ENCODE results near the gene SESN2. TPM values are rescaled to one million over a fixed set of nuclear protein-coding genes. Genes with fewer than 3 reads are reported as not detected.

SESN2 gene
- total RNA-seq, 1 donor from 2014 or later = 7.9 TPM

GRCh38 chr1:28280501-28280900 is 21.2 kb downstream of the SESN2 start:
- Mint-ChIP-seq H3K9me3 (no peaks in the 10 kb centered on the region), H3K27ac (no peak overlapping the region), H3K4me3 (ENCODE audit: low read depth) (no peak overlapping the region), H3K27me3 (ENCODE audit: low read depth) (no peaks in the 10 kb centered on the region), H3K4me1 (ENCODE audit: low read depth) (peaks cover 5% of the 10 kb centered on the region), H3K36me3 (ENCODE audit: low read depth) (peaks cover 18% of the 10 kb centered on the region)
- intact Hi-C loops (cut with micrococcal nuclease) = no loop called here
- no peak for DNase-seq (ENCODE audit: low spot score)

GRCh38 chr1:28280977-28281381 is 21.7 kb downstream of the SESN2 start:
- H3K4me1 Mint-ChIP-seq (ENCODE audit: low read depth) = peaks cover 5% of the 10 kb centered on the region
- no peaks in the 10 kb centered on the region for H3K27me3 Mint-ChIP-seq (ENCODE audit: low read depth)
- no peak overlapping the region for H3K27ac Mint-ChIP-seq
- no peak overlapping the region for H3K4me3 Mint-ChIP-seq (ENCODE audit: low read depth)
- H3K36me3 Mint-ChIP-seq (ENCODE audit: low read depth) = peaks cover 18% of the 10 kb centered on the region
- DNase-seq (ENCODE audit: low spot score) = no peak
- no peaks in the 10 kb centered on the region for H3K9me3 Mint-ChIP-seq
- intact Hi-C loops (cut with micrococcal nuclease) = no loop called here

GRCh38 chr1:28281608-28282425 is 22.5 kb downstream of the SESN2 start:
- DNase-seq (ENCODE audit: low spot score) = no peak
- H3K27me3 Mint-ChIP-seq (ENCODE audit: low read depth) = no peaks in the 10 kb centered on the region
- H3K27ac Mint-ChIP-seq = no peak overlapping the region
- H3K36me3 Mint-ChIP-seq (ENCODE audit: low read depth) = peaks cover 18% of the 10 kb centered on the region
- no peak overlapping the region for H3K4me3 Mint-ChIP-seq (ENCODE audit: low read depth)
- H3K9me3 Mint-ChIP-seq = no peaks in the 10 kb centered on the region
- intact Hi-C loops (cut with micrococcal nuclease) = no loop called here
- H3K4me1 Mint-ChIP-seq (ENCODE audit: low read depth) = peaks cover 5% of the 10 kb centered on the region

- Mint-ChIP-seq H3K4me1 (ENCODE audit: low read depth) (peaks cover 5% of the 10 kb centered on the region), H3K27ac (no peak overlapping the region), H3K9me3 (no peaks in the 10 kb centered on the region), H3K36me3 (ENCODE audit: low read depth) (peaks cover 15% of the 10 kb centered on the region), H3K4me3 (ENCODE audit: low read depth) (no peak overlapping the region), H3K27me3 (ENCODE audit: low read depth) (no peaks in the 10 kb centered on the region)
- DNase-seq (ENCODE audit: low spot score) = no peak
- intact Hi-C loops (cut with micrococcal nuclease) = no loop called here
These were observed 23.4 kb downstream of the SESN2 start for GRCh38 chr1:28282426-28283407.

- Mint-ChIP-seq H3K36me3 (ENCODE audit: low read depth) (peaks cover 5% of the 10 kb centered on the region), H3K9me3 (no peaks in the 10 kb centered on the region), H3K4me3 (ENCODE audit: low read depth) (no peak overlapping the region), H3K4me1 (ENCODE audit: low read depth) (peaks cover 5% of the 10 kb centered on the region), H3K27me3 (ENCODE audit: low read depth) (no peaks in the 10 kb centered on the region), H3K27ac (no peak overlapping the region)
- intact Hi-C loops (cut with micrococcal nuclease) = no loop called here
- DNase-seq (ENCODE audit: low spot score) = no peak
These were observed 26.8 kb downstream of the SESN2 start for GRCh38 chr1:28286111-28286510.

- no peak for DNase-seq (ENCODE audit: low spot score)
- Mint-ChIP-seq H3K4me1 (ENCODE audit: low read depth) (no peaks in the 10 kb centered on the region), H3K9me3 (no peaks in the 10 kb centered on the region), H3K4me3 (ENCODE audit: low read depth) (no peak overlapping the region), H3K27me3 (ENCODE audit: low read depth) (no peaks in the 10 kb centered on the region), H3K27ac (no peak overlapping the region), H3K36me3 (ENCODE audit: low read depth) (no peaks in the 10 kb centered on the region)
- intact Hi-C loops (cut with micrococcal nuclease) = no loop called here
These were observed 29.2 kb downstream of the SESN2 start for GRCh38 chr1:28288487-28288886.

- no peaks in the 10 kb centered on the region for H3K36me3 Mint-ChIP-seq (ENCODE audit: low read depth)
- intact Hi-C loops (cut with micrococcal nuclease) = no loop called here
- H3K9me3 Mint-ChIP-seq = no peaks in the 10 kb centered on the region
These were observed 31.5 kb downstream of the SESN2 start for GRCh38 chr1:28290851-28291250.

GRCh38 chr1:28291711-28292110 is 32.4 kb downstream of the SESN2 start:
- no peaks in the 10 kb centered on the region for H3K9me3 Mint-ChIP-seq
- H3K36me3 Mint-ChIP-seq (ENCODE audit: low read depth) = no peaks in the 10 kb centered on the region
- H3K27me3 Mint-ChIP-seq (ENCODE audit: low read depth) = no peaks in the 10 kb centered on the region
- H3K27ac Mint-ChIP-seq = no peak overlapping the region
- no peak for DNase-seq (ENCODE audit: low spot score)
- H3K4me1 Mint-ChIP-seq (ENCODE audit: low read depth) = no peaks in the 10 kb centered on the region
- no peak overlapping the region for H3K4me3 Mint-ChIP-seq (ENCODE audit: low read depth)
- intact Hi-C loops (cut with micrococcal nuclease) = no loop called here

More at GRCh38 chr1:28290851-28291250, 31.5 kb downstream of the SESN2 start:
- Mint-ChIP-seq H3K27me3 (ENCODE audit: low read depth) (no peaks in the 10 kb centered on the region), H3K4me3 (ENCODE audit: low read depth) (no peak overlapping the region), H3K4me1 (ENCODE audit: low read depth) (no peaks in the 10 kb centered on the region), H3K27ac (no peak overlapping the region)
- DNase-seq (ENCODE audit: low spot score) = no peak

- Mint-ChIP-seq H3K9me3 (no peaks in the 10 kb centered on the region), H3K27ac (no peak overlapping the region)
- intact Hi-C loops (cut with micrococcal nuclease) = no loop called here
These were observed 36.6 kb downstream of the SESN2 start for GRCh38 chr1:28295936-28296335.

GRCh38 chr1:28296401-28297261 is 37.3 kb downstream of the SESN2 start:
- no peak for DNase-seq (ENCODE audit: low spot score)
- H3K9me3 Mint-ChIP-seq = no peaks in the 10 kb centered on the region
- H3K4me3 Mint-ChIP-seq (ENCODE audit: low read depth) = no peak overlapping the region
- peaks cover 7% of the 10 kb centered on the region for H3K4me1 Mint-ChIP-seq (ENCODE audit: low read depth)
- H3K27ac Mint-ChIP-seq = no peak overlapping the region
- peaks cover 7% of the 10 kb centered on the region for H3K27me3 Mint-ChIP-seq (ENCODE audit: low read depth)
- H3K36me3 Mint-ChIP-seq (ENCODE audit: low read depth) = no peaks in the 10 kb centered on the region
- intact Hi-C loops (cut with micrococcal nuclease) = no loop called here

More at GRCh38 chr1:28295936-28296335, 36.6 kb downstream of the SESN2 start:
- peaks cover 2% of the 10 kb centered on the region for H3K27me3 Mint-ChIP-seq (ENCODE audit: low read depth)
- no peaks in the 10 kb centered on the region for H3K36me3 Mint-ChIP-seq (ENCODE audit: low read depth)
- DNase-seq (ENCODE audit: low spot score) = no peak
- H3K4me3 Mint-ChIP-seq (ENCODE audit: low read depth) = no peak overlapping the region
- H3K4me1 Mint-ChIP-seq (ENCODE audit: low read depth) = peaks cover 7% of the 10 kb centered on the region

- intact Hi-C loops (cut with micrococcal nuclease) = no loop called here
- Mint-ChIP-seq H3K9me3 (no peaks in the 10 kb centered on the region), H3K27ac (no peak overlapping the region), H3K36me3 (ENCODE audit: low read depth) (no peaks in the 10 kb centered on the region), H3K27me3 (ENCODE audit: low read depth) (peaks cover 12% of the 10 kb centered on the region), H3K4me1 (ENCODE audit: low read depth) (peaks cover 7% of the 10 kb centered on the region), H3K4me3 (ENCODE audit: low read depth) (no peak overlapping the region)
- DNase-seq (ENCODE audit: low spot score) = no peak
These were observed 38.5 kb downstream of the SESN2 start for GRCh38 chr1:28297826-28298225.

- no peaks in the 10 kb centered on the region for H3K9me3 Mint-ChIP-seq
These were observed 39.1 kb downstream of the SESN2 start for GRCh38 chr1:28298438-28298837.

More at GRCh38 chr1:28298438-28298837, 39.1 kb downstream of the SESN2 start:
- no peak for DNase-seq (ENCODE audit: low spot score)
- H3K36me3 Mint-ChIP-seq (ENCODE audit: low read depth) = no peaks in the 10 kb centered on the region
- H3K27ac Mint-ChIP-seq = no peak overlapping the region
- H3K4me1 Mint-ChIP-seq (ENCODE audit: low read depth) = peaks cover 7% of the 10 kb centered on the region
- H3K4me3 Mint-ChIP-seq (ENCODE audit: low read depth) = no peak overlapping the region
- H3K27me3 Mint-ChIP-seq (ENCODE audit: low read depth) = peaks cover 14% of the 10 kb centered on the region
- intact Hi-C loops (cut with micrococcal nuclease) = no loop called here

Data from activated T-helper 2 cell treated with anti-CD3 and anti-CD28 coated beads, Interferon-gamma antibody, Interleukin-2, Interleukin-4, amounts not matched to agents 10 μg/mL and 5 μg/mL and 100 μg/mL, durations not matched to agents 14 hours and 24 hours and 36 hours (primary cell).